Neural cell (in vitro differentiated cells): ENCODE data around the gene UNC93B1. TPM values are rescaled to one million over a fixed set of nuclear protein-coding genes. Genes with fewer than 3 reads are reported as not detected.

Experiments used
- H2AFZ ChIP-seq: fragments of 200-600, 300-800 bp; sonication (generic), shearing (Covaris generic); 2 replicates; pipeline ENCODE4 v1.6.0; 2014; ENCODE audit warnings: low read depth, mild to moderate bottlenecking, antibody characterized with exemption, low read length, moderate library complexity
- H3F3A ChIP-seq: fragments of 200-600 bp; shearing (Covaris generic); 2 replicates; pipeline ENCODE4 v1.6.1; 2016; ENCODE audit warnings: mild to moderate bottlenecking, moderate library complexity, mixed read lengths, antibody characterized with exemption, low read length; ENCODE audit not compliant: insufficient read depth, poor library complexity, severe bottlenecking
- H3K27ac ChIP-seq: fragments of 200-600, 300-800 bp; sonication (generic), shearing (Covaris generic); 2 replicates; pipeline ENCODE4 v1.5.1; 2014; ENCODE audit warnings: mild to moderate bottlenecking, low read length, moderate library complexity
- H3K27me3 ChIP-seq: fragments of 300-800, 200-600 bp; sonication (generic), shearing (Covaris generic); 2 replicates; pipeline ENCODE4 v1.6.0; 2014; ENCODE audit warnings: mild to moderate bottlenecking, low read depth, low read length, moderate library complexity; ENCODE audit not compliant: insufficient read depth
- H3K36me3 ChIP-seq: fragments of 300-800, 200-600 bp; sonication (generic), shearing (Covaris generic); 2 replicates; pipeline ENCODE4 v1.5.1; 2014; ENCODE audit warnings: mild to moderate bottlenecking, antibody characterized with exemption, low read length, moderate library complexity; ENCODE audit not compliant: insufficient read depth
- H3K4me2 ChIP-seq: fragments of 300-800, 200-600 bp; sonication (generic), shearing (Covaris generic); 2 replicates; pipeline ENCODE4 v1.6.0; 2014; ENCODE audit warnings: mild to moderate bottlenecking, low read length
- H3K4me3 ChIP-seq: fragments of 300-800, 200-600 bp; sonication (generic), shearing (Covaris generic); 2 replicates; pipeline ENCODE4 v1.5.1; 2014; ENCODE audit warnings: mild to moderate bottlenecking, low read length, moderate library complexity
- H3K79me2 ChIP-seq: fragments of 200-600 bp; shearing (Covaris generic); replicated peaks from 2 replicates; pipeline ENCODE4 v1.6.0; 2014; ENCODE audit warnings: mild to moderate bottlenecking, low read length, moderate library complexity; ENCODE audit not compliant: insufficient read depth
- H3K9ac ChIP-seq: fragments of 300-800, 200-600 bp; sonication (generic), shearing (Covaris generic); 2 replicates; pipeline ENCODE4 v1.6.1; 2016; ENCODE audit warnings: mild to moderate bottlenecking, low read length, mixed read lengths
- H3K9me2 ChIP-seq: fragments of 200-600 bp; shearing (Covaris generic); 2 replicates; pipeline ENCODE4 v1.6.1; 2016; ENCODE audit warnings: mild to moderate bottlenecking, low read length, mixed read lengths; ENCODE audit not compliant: insufficient read depth
- H3K9me3 ChIP-seq: fragments of 200-600, 300-800 bp; sonication (generic), shearing (Covaris generic); 2 replicates; pipeline ENCODE4 v1.6.1; 2016; ENCODE audit warnings: mild to moderate bottlenecking, mixed run types, low read length, moderate library complexity, mixed read lengths
- H4K20me1 ChIP-seq: fragments of 200-600 bp; shearing (Covaris generic); 2 replicates; pipeline ENCODE4 v1.6.1; 2016; ENCODE audit warnings: mild to moderate bottlenecking, mixed run types; ENCODE audit not compliant: insufficient read depth
- CTCF ChIP-seq: fragments of 450-650 bp; IDR thresholded peaks from 2 replicates; pipeline ENCODE4 v1.5.1; 2014; ENCODE audit warnings: antibody characterized with exemption, mild to moderate bottlenecking, moderate library complexity; ENCODE audit not compliant: poor library complexity, severe bottlenecking
- EP300 ChIP-seq: fragments of 450-650 bp; conservative IDR thresholded peaks from 2 replicates; pipeline ENCODE4 v1.6.1; 2014; ENCODE audit warnings: antibody characterized with exemption, mild to moderate bottlenecking, moderate library complexity; ENCODE audit not compliant: poor library complexity, severe bottlenecking
- EZH2 ChIP-seq: fragments of 200-600, 300-800 bp; shearing (Covaris generic), sonication (generic); IDR thresholded peaks from 2 replicates; pipeline ENCODE4 v1.6.1; 2014; ENCODE audit warnings: antibody characterized with exemption, low read length, borderline replicate concordance, mild to moderate bottlenecking; ENCODE audit not compliant: insufficient read depth, poor library complexity, severe bottlenecking
- MXI1 ChIP-seq: fragments of 450-650 bp; conservative IDR thresholded peaks from 2 replicates; pipeline ENCODE4 v1.6.1; 2014; ENCODE audit warnings: antibody characterized with exemption, mild to moderate bottlenecking; ENCODE audit not compliant: poor library complexity, severe bottlenecking
- POLR2AphosphoS5 ChIP-seq: IDR thresholded peaks from 2 replicates; pipeline ENCODE4 v1.6.1; 2012
- RAD21 ChIP-seq: fragments of 450-650 bp; conservative IDR thresholded peaks from 2 replicates; pipeline ENCODE4 v1.6.1; 2014; ENCODE audit warnings: antibody characterized with exemption, mild to moderate bottlenecking, moderate library complexity
- SMC3 ChIP-seq: fragments of 450-650 bp; conservative IDR thresholded peaks from 2 replicates; pipeline ENCODE4 v1.6.1; 2014; ENCODE audit warnings: antibody characterized with exemption, mild to moderate bottlenecking, moderate library complexity; ENCODE audit not compliant: poor library complexity
- TAF1 ChIP-seq: IDR thresholded peaks from 2 replicates; pipeline ENCODE4 v1.6.1; 2012; ENCODE audit warnings: low read depth
- polyA plus RNA-seq: library from polyadenylated mRNA; depleted of rRNA; stranded (reverse); fragments of >200 nt; gene quantifications from 2 replicates; pipeline ENCODE4 v1.2.3, GENCODE V29; 2014
- TF ChIP-seq, protein P1 (sequence below): IDR thresholded peaks from 2 replicates; pipeline ENCODE4 v1.6.1; 2012; ENCODE audit warnings: borderline replicate concordance

Gene UNC93B1
- polyA plus RNA-seq, 1 donor from 2014 or later = 0.19 TPM

DNA sequence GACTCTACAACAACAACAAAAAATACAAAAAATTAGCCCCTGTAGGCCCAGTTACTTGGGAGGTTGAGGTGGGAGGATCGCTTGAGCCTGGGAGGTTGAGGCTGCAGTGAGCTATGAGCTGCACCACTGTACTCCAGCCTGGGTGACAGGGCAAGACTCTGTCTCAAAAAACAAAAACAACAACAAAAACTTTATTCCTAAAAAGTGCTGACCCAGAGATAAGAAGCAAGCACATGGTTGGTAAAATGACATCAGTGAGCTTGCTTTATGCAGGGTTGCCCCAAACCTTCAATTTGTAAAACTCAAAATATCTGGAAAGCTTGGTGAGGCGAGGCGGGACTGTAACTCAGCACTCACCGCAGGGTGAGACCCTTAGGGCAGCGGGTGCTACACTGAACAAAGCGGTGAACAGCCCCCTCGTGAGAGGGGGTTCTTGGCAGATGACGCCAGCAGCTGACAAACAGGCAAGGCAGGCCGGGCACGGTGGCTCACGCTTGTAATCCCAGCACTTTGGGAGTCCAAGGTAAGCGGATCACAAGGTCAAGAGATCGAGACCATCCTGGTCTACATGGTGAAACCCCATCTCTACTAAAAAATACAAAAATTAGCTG lies 31.5 kb upstream of the UNC93B1 start:
- Histone ChIP-seq H3K27me3 (no peaks in the 10 kb centered on the region), H4K20me1 (no peaks in the 10 kb centered on the region), H3K36me3 (no peaks in the 10 kb centered on the region), H3K9me3 (no peaks in the 10 kb centered on the region), H3K4me2 (no peak overlapping the region), H3K79me2 (peaks cover 12% of the 10 kb centered on the region), H2AFZ (no peak overlapping the region), H3K27ac (no peak overlapping the region), H3K4me3 (no peak overlapping the region), H3K9ac (no peak overlapping the region), H3F3A (no peaks in the 10 kb centered on the region), H3K9me2 (no peaks in the 10 kb centered on the region)
- TF ChIP-seq SMC3 (no peak), MXI1 (no peak), EZH2 (no peak), POLR2AphosphoS5 (no peak), CTCF (no peak)

- Histone ChIP-seq H2AFZ (no peak overlapping the region), H3K36me3 (no peaks in the 10 kb centered on the region), H3F3A (no peaks in the 10 kb centered on the region), H3K4me2 (no peak overlapping the region), H3K9me2 (no peaks in the 10 kb centered on the region), H3K79me2 (peaks cover 12% of the 10 kb centered on the region), H4K20me1 (no peaks in the 10 kb centered on the region), H3K27ac (no peak overlapping the region), H3K27me3 (no peaks in the 10 kb centered on the region), H3K9ac (no peak overlapping the region), H3K9me3 (no peaks in the 10 kb centered on the region), H3K4me3 (no peak overlapping the region)
- TF ChIP-seq EZH2 (no peak), POLR2AphosphoS5 (no peak), EP300 (no peak), TAF1 (no peak), CTCF (no peak), RAD21 (no peak), SMC3 (no peak), MXI1 (no peak)
- TF ChIP-seq, protein P1, sequence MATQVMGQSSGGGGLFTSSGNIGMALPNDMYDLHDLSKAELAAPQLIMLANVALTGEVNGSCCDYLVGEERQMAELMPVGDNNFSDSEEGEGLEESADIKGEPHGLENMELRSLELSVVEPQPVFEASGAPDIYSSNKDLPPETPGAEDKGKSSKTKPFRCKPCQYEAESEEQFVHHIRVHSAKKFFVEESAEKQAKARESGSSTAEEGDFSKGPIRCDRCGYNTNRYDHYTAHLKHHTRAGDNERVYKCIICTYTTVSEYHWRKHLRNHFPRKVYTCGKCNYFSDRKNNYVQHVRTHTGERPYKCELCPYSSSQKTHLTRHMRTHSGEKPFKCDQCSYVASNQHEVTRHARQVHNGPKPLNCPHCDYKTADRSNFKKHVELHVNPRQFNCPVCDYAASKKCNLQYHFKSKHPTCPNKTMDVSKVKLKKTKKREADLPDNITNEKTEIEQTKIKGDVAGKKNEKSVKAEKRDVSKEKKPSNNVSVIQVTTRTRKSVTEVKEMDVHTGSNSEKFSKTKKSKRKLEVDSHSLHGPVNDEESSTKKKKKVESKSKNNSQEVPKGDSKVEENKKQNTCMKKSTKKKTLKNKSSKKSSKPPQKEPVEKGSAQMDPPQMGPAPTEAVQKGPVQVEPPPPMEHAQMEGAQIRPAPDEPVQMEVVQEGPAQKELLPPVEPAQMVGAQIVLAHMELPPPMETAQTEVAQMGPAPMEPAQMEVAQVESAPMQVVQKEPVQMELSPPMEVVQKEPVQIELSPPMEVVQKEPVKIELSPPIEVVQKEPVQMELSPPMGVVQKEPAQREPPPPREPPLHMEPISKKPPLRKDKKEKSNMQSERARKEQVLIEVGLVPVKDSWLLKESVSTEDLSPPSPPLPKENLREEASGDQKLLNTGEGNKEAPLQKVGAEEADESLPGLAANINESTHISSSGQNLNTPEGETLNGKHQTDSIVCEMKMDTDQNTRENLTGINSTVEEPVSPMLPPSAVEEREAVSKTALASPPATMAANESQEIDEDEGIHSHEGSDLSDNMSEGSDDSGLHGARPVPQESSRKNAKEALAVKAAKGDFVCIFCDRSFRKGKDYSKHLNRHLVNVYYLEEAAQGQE = no peak
Measured at GRCh38 chr11:68033708-68034045, 29.8 kb upstream of the UNC93B1 start.
